Mesendoderm (in vitro differentiated cells): ENCODE data around the gene AGBL5.

Experiments
- DNase-seq: peaks from one replicate; pipeline ENCODE4 v3.0.0; 2013
- H2AK5ac ChIP-seq: 2 replicates; pipeline ENCODE4 v1.6.1; 2013; ENCODE audit warnings: low read length, inconsistent platforms
- H2BK120ac ChIP-seq: 2 replicates; pipeline ENCODE4 v1.6.1; 2013; ENCODE audit warnings: low read depth, mild to moderate bottlenecking, low read length, moderate library complexity, mixed read lengths
- H2BK15ac ChIP-seq: replicated peaks from 2 replicates; pipeline ENCODE4 v1.6.1; 2013; ENCODE audit warnings: low read depth, mild to moderate bottlenecking, moderate library complexity
- H2BK5ac ChIP-seq: 2 replicates; pipeline ENCODE4 v1.6.1; 2013; ENCODE audit warnings: low read length, inconsistent platforms
- H3K18ac ChIP-seq: 2 replicates; pipeline ENCODE4 v1.6.1; 2013; ENCODE audit warnings: mild to moderate bottlenecking, low read length, mixed read lengths
- H3K23ac ChIP-seq: one replicate; pipeline ENCODE4 v1.6.1; 2013; ENCODE audit warnings: low read length
- H3K27ac ChIP-seq: 2 replicates; pipeline ENCODE4 v1.5.1; 2013; ENCODE audit warnings: low read depth, mild to moderate bottlenecking, inconsistent platforms, low read length, moderate library complexity
- H3K27me3 ChIP-seq: 2 replicates; pipeline ENCODE4 v1.6.1; 2013; ENCODE audit warnings: low read length, control low read depth, mild to moderate bottlenecking, inconsistent platforms; ENCODE audit not compliant: insufficient read depth, poor library complexity
- H3K36me3 ChIP-seq: 2 replicates; pipeline ENCODE4 v1.6.1; 2013; ENCODE audit warnings: low read length, inconsistent platforms; ENCODE audit not compliant: control insufficient read depth, insufficient read depth
- H3K4ac ChIP-seq: one replicate; pipeline ENCODE4 v1.6.1; 2013; ENCODE audit warnings: low read depth, mild to moderate bottlenecking, low read length, moderate library complexity
- H3K4me1 ChIP-seq: 2 replicates; pipeline ENCODE4 v1.6.1; 2013; ENCODE audit warnings: low read depth, low read length, inconsistent platforms; ENCODE audit not compliant: control insufficient read depth
- H3K4me2 ChIP-seq: 2 replicates; pipeline ENCODE4 v1.6.1; 2013; ENCODE audit warnings: low read length
- H3K4me3 ChIP-seq: 2 replicates; pipeline ENCODE4 v1.5.1; 2013; ENCODE audit warnings: mild to moderate bottlenecking, low read length
- H3K56ac ChIP-seq: one replicate; pipeline ENCODE4 v1.6.1; 2013; ENCODE audit warnings: low read length
- H3K79me1 ChIP-seq: 2 replicates; pipeline ENCODE4 v1.6.1; 2013; ENCODE audit warnings: low read length, inconsistent platforms
- H3K79me2 ChIP-seq: 2 replicates; pipeline ENCODE4 v1.6.1; 2013; ENCODE audit warnings: mild to moderate bottlenecking, low read length; ENCODE audit not compliant: control insufficient read depth, insufficient read depth
- H3K9ac ChIP-seq: 2 replicates; pipeline ENCODE4 v1.6.1; 2013; ENCODE audit warnings: low read length, inconsistent platforms
- H4K5ac ChIP-seq: one replicate; pipeline ENCODE4 v1.6.1; 2013; ENCODE audit warnings: low read length
- H4K8ac ChIP-seq: one replicate; pipeline ENCODE4 v1.6.1; 2013; ENCODE audit warnings: low read depth, mild to moderate bottlenecking, control low read depth, low read length, moderate library complexity
- WGBS: extraction: QIAGEN DNeasy Blood & Tissue Kit; methylation state at CpG from one replicate; pipeline ENCODE4 v1.1.7; 2013; ENCODE audit warnings: low lambda C conversion rate, missing lambda C conversion rate; ENCODE audit not compliant: insufficient coverage; ENCODE audit errors: extremely low coverage; 5-methylcytosine and 5-hydroxymethylcytosine counted together

AGBL5 gene

DNA sequence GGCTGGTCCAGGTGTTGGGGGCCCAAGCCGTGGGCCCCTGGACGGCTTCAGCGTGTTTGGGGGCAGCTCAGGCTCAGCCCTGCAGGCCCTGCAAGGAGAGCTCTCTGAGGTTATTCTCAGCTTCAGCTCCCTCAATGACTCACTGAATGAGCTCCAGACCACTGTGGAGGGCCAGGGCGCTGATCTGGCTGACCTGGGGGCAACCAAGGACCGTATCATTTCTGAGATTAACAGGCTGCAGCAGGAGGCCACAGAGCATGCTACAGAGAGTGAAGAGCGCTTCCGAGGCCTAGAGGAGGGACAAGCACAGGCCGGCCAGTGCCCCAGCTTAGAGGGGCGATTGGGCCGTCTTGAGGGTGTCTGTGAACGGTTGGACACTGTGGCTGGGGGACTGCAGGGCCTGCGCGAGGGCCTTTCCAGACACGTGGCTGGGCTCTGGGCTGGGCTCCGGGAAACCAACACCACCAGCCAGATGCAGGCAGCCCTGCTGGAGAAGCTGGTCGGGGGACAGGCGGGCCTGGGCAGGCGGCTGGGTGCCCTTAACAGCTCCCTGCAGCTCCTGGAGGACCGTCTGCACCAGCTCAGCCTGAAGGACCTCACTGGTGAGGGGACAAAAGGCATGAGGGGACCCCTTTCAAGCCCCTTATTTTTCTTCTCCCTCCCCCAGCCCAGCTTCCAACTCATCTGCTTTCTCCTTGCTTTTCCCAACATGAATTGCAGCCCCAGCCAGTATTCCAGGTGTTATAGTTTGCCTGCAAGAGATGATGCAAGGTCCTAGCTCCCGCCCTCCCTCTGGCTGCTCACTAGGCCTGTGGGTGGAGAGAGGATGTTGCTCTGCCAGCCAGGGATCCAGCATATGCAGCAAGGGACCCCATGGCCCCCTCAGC, 32.2 kb downstream of the AGBL5 start:
- no peaks in the 10 kb centered on the region for H3K79me2 ChIP-seq
- H3K18ac ChIP-seq: no peak overlapping the region
- H4K8ac ChIP-seq: no peak overlapping the region
- no peak overlapping the region for H2AK5ac ChIP-seq
- H3K36me3 ChIP-seq: no peaks in the 10 kb centered on the region
- H2BK15ac ChIP-seq: no peak overlapping the region
- no peak overlapping the region for H2BK5ac ChIP-seq
- H3K27ac ChIP-seq: no peak overlapping the region
- no peaks in the 10 kb centered on the region for H3K27me3 ChIP-seq
- H3K79me1 ChIP-seq: no peaks in the 10 kb centered on the region
- peak overlapping the region; percentile 44 for H3K56ac ChIP-seq
- peak; percentile 23 for DNase-seq
- no peak overlapping the region for H4K5ac ChIP-seq
- H2BK120ac ChIP-seq: no peak overlapping the region
- no peak overlapping the region for H3K9ac ChIP-seq
- no CpG with 5 or more reads among the region's 20 CpGs for WGBS
- no peak overlapping the region for H3K4me3 ChIP-seq
- no peak overlapping the region for H3K23ac ChIP-seq
- H3K4ac ChIP-seq: no peak overlapping the region
- no peak overlapping the region for H3K4me2 ChIP-seq
- H3K4me1 ChIP-seq: peaks cover 2% of the 10 kb centered on the region

DNA sequence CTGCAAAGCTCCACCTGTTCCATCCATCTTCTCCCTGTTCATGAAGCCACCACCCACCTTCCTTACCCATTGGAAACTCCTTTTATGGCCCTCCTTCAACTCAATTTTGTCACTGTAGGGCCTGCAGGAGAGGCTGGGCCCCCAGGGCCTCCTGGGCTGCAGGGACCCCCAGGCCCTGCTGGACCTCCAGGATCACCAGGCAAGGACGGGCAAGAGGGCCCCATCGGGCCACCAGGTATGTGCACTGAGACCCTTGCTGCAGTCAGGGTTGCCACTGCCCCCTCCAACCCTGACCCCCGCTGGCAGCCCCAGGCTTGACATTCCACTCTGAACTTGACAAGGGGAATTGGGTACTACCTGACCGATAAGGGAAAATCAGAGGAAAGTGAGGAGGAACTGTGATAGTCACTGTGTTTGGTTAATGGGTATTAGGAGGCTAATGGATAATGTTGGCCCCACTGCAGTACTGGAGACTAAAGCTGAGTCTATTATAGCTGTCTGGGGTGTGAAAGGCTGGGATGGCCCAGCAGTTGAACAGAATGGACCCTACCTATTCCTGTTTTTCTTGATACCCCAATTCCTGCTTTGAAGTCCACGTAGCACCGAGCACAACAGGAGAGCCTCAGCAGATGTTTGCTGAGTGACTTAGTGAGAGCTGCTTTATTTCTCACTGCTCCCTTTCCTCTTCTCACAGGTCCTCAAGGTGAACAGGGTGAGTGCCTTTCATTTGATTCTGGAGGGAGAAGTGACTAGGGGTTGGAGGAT, 33.0 kb downstream of the AGBL5 start:
- H3K36me3 ChIP-seq: no peaks in the 10 kb centered on the region
- H3K4me2 ChIP-seq: no peak overlapping the region
- no peaks in the 10 kb centered on the region for H3K27me3 ChIP-seq
- H3K4ac ChIP-seq: no peak overlapping the region
- no peak overlapping the region for H3K27ac ChIP-seq
- no peak overlapping the region for H4K5ac ChIP-seq
- no peak overlapping the region for H3K23ac ChIP-seq
- no peak overlapping the region for H2BK120ac ChIP-seq
- DNase-seq: no peak
- H3K9ac ChIP-seq: no peak overlapping the region
- H4K8ac ChIP-seq: no peak overlapping the region
- H2BK15ac ChIP-seq: no peak overlapping the region
- no CpG with 5 or more reads among the region's 6 CpGs for WGBS
- no peak overlapping the region for H2AK5ac ChIP-seq
- no peak overlapping the region for H2BK5ac ChIP-seq
- H3K4me3 ChIP-seq: no peak overlapping the region
- H3K79me2 ChIP-seq: no peaks in the 10 kb centered on the region
- H3K79me1 ChIP-seq: no peaks in the 10 kb centered on the region
- H3K18ac ChIP-seq: no peak overlapping the region
- peak overlapping the region; percentile 44 for H3K56ac ChIP-seq
- peaks cover 2% of the 10 kb centered on the region for H3K4me1 ChIP-seq

DNA sequence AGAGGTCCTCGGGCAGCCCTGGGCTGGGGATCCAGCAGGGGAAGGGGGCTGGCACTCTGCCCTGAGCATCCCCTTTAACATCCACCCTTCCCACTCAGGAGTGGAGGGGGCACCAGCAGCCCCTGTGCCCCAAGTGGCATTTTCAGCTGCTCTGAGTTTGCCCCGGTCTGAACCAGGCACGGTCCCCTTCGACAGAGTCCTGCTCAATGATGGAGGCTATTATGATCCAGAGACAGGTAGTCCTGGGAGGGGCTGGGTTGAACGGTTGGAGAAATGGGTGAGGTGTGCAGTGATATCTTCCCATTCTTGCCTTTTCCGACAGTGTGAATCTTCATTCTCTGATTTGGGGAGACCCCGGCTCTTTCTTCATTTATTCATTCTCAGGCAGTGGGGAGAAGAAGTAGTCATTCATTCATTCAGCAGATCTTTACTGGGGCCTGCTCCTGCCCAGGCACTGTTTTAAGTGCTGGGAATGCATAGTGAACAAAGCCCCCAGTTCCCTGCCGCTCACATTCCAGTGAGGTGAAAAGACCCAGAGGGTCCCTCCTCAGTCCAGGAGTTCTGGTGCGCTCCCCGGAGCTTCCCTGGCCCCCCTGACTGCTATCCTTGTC, 33.7 kb downstream of the AGBL5 start:
- Histone ChIP-seq H2BK120ac (no peak overlapping the region), H4K8ac (no peak overlapping the region), H2BK5ac (no peak overlapping the region), H3K4me2 (peak overlapping the region; percentile 87), H3K4me3 (no peak overlapping the region), H3K79me1 (no peaks in the 10 kb centered on the region), H3K23ac (no peak overlapping the region), H4K5ac (no peak overlapping the region), H3K27me3 (no peaks in the 10 kb centered on the region), H3K27ac (no peak overlapping the region), H2BK15ac (no peak overlapping the region), H3K79me2 (no peaks in the 10 kb centered on the region), H3K4me1 (peaks cover 2% of the 10 kb centered on the region), H2AK5ac (no peak overlapping the region), H3K4ac (no peak overlapping the region), H3K56ac (peak overlapping the region; percentile 77), H3K18ac (no peak overlapping the region), H3K9ac (peak overlapping the region; percentile 92), H3K36me3 (no peaks in the 10 kb centered on the region)
- no CpG with 5 or more reads among the region's 10 CpGs for WGBS
- no peak for DNase-seq

DNA sequence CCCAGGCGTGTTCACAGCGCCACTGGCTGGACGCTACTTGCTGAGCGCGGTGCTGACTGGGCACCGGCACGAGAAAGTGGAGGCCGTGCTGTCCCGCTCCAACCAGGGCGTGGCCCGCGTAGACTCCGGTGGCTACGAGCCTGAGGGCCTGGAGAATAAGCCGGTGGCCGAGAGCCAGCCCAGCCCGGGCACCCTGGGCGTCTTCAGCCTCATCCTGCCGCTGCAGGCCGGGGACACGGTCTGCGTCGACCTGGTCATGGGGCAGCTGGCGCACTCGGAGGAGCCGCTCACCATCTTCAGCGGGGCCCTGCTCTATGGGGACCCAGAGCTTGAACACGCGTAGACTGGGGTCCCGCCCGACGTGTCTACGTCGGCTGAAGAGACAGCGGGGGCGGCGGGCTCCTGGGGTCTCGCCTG, 34.2 kb downstream of the AGBL5 start:
- Histone ChIP-seq H4K5ac (no peak overlapping the region), H3K9ac (peak overlapping the region; percentile 92), H2BK5ac (no peak overlapping the region), H3K27me3 (no peaks in the 10 kb centered on the region), H3K27ac (no peak overlapping the region), H4K8ac (peak overlapping the region; percentile 59), H3K56ac (peak overlapping the region; percentile 77), H3K4me3 (peak overlapping the region; percentile 38), H3K23ac (peak overlapping the region; percentile 1), H2BK120ac (no peak overlapping the region), H3K79me2 (no peaks in the 10 kb centered on the region), H3K4me2 (peak overlapping the region; percentile 87), H3K36me3 (no peaks in the 10 kb centered on the region), H3K4ac (no peak overlapping the region), H2AK5ac (no peak overlapping the region), H3K18ac (peak overlapping the region; percentile 35), H2BK15ac (no peak overlapping the region), H3K4me1 (peaks cover 2% of the 10 kb centered on the region), H3K79me1 (no peaks in the 10 kb centered on the region)
- DNase-seq: peak; percentile 64
- WGBS: no CpG with 5 or more reads among the region's 38 CpGs

DNA sequence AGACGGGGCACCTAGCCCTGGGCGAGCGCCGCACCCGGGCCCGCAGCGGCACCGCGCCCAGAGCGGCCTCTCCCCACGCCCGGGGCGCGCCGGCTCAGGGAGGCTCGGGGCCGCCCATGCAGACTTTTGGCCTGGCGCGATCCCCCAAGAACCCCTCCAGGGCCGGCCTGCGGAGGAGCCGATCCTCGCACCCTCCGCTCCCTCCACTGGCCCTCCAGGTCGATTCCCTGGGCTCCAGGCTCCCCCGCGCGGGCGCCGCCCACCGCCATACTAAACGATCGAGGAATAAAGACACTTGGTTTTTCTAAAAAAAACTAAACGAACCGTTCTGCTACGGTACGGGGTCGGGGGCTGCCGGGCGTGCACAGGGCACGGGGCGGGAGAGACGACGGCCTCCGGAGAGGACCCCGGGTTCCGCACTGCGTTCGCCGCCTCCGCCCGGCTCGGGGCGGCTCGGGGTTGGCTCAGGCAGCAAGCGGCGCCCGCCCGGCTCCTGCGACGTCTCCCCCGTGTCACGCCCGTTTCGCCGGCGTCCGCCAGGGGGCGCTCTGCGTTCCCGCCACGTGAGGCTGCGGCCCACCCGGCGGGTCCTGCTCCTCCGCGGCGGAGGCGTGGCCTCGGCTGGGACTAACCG, 34.7 kb downstream of the AGBL5 start:
- H3K36me3 ChIP-seq: no peaks in the 10 kb centered on the region
- no peak overlapping the region for H2AK5ac ChIP-seq
- H3K18ac ChIP-seq: peak overlapping the region; percentile 35
- H2BK5ac ChIP-seq: no peak overlapping the region
- H3K23ac ChIP-seq: peak overlapping the region; percentile 1
- peak overlapping the region; percentile 38 for H3K4me3 ChIP-seq
- H3K27me3 ChIP-seq: no peaks in the 10 kb centered on the region
- H3K79me2 ChIP-seq: no peaks in the 10 kb centered on the region
- H2BK120ac ChIP-seq: no peak overlapping the region
- H3K4me2 ChIP-seq: peak overlapping the region; percentile 87
- H4K8ac ChIP-seq: peak overlapping the region; percentile 59
- no peaks in the 10 kb centered on the region for H3K79me1 ChIP-seq
- WGBS: no CpG with 5 or more reads among the region's 81 CpGs
- H3K56ac ChIP-seq: peak overlapping the region; percentile 77
- peak overlapping the region; percentile 92 for H3K9ac ChIP-seq
- no peak overlapping the region for H2BK15ac ChIP-seq
- no peak overlapping the region for H4K5ac ChIP-seq
- no peak overlapping the region for H3K27ac ChIP-seq
- peaks cover 2% of the 10 kb centered on the region for H3K4me1 ChIP-seq
- DNase-seq: peak; percentile 94
- no peak overlapping the region for H3K4ac ChIP-seq
